Measurements from ENCODE around the gene HID1.

DNA sequence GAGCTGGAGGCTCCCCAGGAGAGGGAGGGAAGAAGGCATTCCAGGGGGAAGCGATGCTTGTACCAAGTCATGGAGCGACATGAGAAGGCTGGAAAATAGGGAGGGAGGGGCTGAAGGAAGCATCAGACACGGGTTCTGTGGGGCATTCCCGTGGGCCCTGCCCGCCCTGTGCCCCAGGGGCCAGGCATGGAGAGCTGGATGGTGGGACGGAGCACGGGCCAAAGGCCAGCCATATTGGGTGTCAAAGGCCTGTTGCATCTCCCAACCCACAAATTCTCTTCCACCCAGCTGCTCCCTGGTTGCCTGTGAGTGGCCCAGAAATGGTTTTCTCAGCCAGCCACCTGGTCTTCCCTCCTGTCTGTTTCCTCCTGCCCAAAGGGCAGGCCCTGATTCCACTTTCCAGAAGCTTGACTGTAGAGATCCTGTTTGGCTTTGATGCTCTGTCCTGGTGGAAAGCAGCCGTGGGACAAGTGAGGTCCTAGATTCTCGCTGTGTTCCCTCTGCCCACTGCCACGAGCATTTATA, 18.1 kb upstream of the HID1 start:
- TF ChIP-seq YY1 (IDR thresholded peaks at IDR 0.05; ENCODE audit: insufficient read depth, insufficient read length): no peak
- no peak for TF ChIP-seq ZNF274 (IDR thresholded peaks at IDR 0.05; ENCODE audit: low read depth, low read length)
